MM.1S (cell line): ENCODE results near the gene BTK.

Experiments used
- DNase-seq: peaks from one replicate; pipeline ENCODE4 v3.0.0-alpha.2; 2015
- H2AFZ ChIP-seq: fragments of 300-600 bp; sonication (generic); 2 replicates; pipeline ENCODE4 v1.6.0; 2016; ENCODE audit warnings: antibody characterized with exemption, low read length
- H3F3A ChIP-seq: fragments of 300-600 bp; sonication (generic); 2 replicates; pipeline ENCODE4 v1.6.1; 2016; ENCODE audit warnings: mild to moderate bottlenecking, antibody characterized with exemption, low read length, moderate library complexity, mixed read lengths; ENCODE audit not compliant: insufficient read depth
- H3K27ac ChIP-seq: fragments of 300-600 bp; sonication (generic); 2 replicates; pipeline ENCODE4 v1.5.1; 2016; ENCODE audit warnings: mild to moderate bottlenecking, low read length
- H3K27me3 ChIP-seq: fragments of 300-600 bp; sonication (generic); replicated peaks from 2 replicates; pipeline ENCODE4 v1.6.0; 2016; ENCODE audit warnings: low read length; ENCODE audit not compliant: insufficient read depth
- H3K36me3 ChIP-seq: fragments of 300-600 bp; sonication (generic); replicated peaks from 2 replicates; pipeline ENCODE4 v1.6.1; 2016; ENCODE audit warnings: mild to moderate bottlenecking, low read length, mixed read lengths; ENCODE audit not compliant: insufficient read depth
- H3K4me1 ChIP-seq: fragments of 300-600 bp; sonication (generic); 2 replicates; pipeline ENCODE4 v1.6.1; 2016; ENCODE audit warnings: low read length, mixed read lengths
- H3K4me2 ChIP-seq: fragments of 300-600 bp; sonication (generic); 2 replicates; pipeline ENCODE4 v1.6.0; 2016; ENCODE audit warnings: low read depth, low read length
- H3K4me3 ChIP-seq: fragments of 300-600 bp; sonication (generic); 2 replicates; pipeline ENCODE4 v1.5.1; 2016; ENCODE audit warnings: low read length, mixed read lengths
- H3K79me2 ChIP-seq: fragments of 300-600 bp; sonication (generic); 2 replicates; pipeline ENCODE4 v1.6.1; 2016; ENCODE audit warnings: mixed run types, low read length, mixed read lengths
- H3K9ac ChIP-seq: fragments of 300-600 bp; sonication (generic); 2 replicates; pipeline ENCODE4 v1.6.1; 2016; ENCODE audit warnings: low read length, mixed read lengths
- H3K9me2 ChIP-seq: fragments of 300-600 bp; sonication (generic); replicated peaks from 2 replicates; pipeline ENCODE4 v1.6.1; 2016; ENCODE audit warnings: mild to moderate bottlenecking, low read length, mixed read lengths; ENCODE audit not compliant: insufficient read depth
- H3K9me3 ChIP-seq: fragments of 300-600 bp; sonication (generic); replicated peaks from 2 replicates; pipeline ENCODE4 v1.6.1; 2016; ENCODE audit warnings: mild to moderate bottlenecking, low read length, mixed read lengths; ENCODE audit not compliant: insufficient read depth
- H4K20me1 ChIP-seq: fragments of 300-600 bp; sonication (generic); 2 replicates; pipeline ENCODE4 v1.6.1; 2016; ENCODE audit warnings: mild to moderate bottlenecking, low read length, moderate library complexity, mixed read lengths; ENCODE audit not compliant: insufficient read depth
- EZH2 ChIP-seq: fragments of 300-600 bp; sonication (generic); optimal IDR thresholded peaks from 2 replicates; pipeline ENCODE3; 2017; ENCODE audit warnings: low read depth, mild to moderate bottlenecking, antibody characterized with exemption, low read length, mixed read lengths
- EZH2phosphoT487 ChIP-seq: fragments of 300-600 bp; sonication (generic); IDR thresholded peaks from 2 replicates; pipeline ENCODE4 v1.6.1; 2018; ENCODE audit warnings: antibody characterized with exemption, low read length
- TF ChIP-seq, protein P1 (sequence below): fragments of 300-600 bp; sonication (generic); IDR thresholded peaks from 2 replicates; pipeline ENCODE4 v1.5.1; 2016; ENCODE audit warnings: antibody characterized with exemption, low read length, mixed read lengths

The BTK gene

DNA sequence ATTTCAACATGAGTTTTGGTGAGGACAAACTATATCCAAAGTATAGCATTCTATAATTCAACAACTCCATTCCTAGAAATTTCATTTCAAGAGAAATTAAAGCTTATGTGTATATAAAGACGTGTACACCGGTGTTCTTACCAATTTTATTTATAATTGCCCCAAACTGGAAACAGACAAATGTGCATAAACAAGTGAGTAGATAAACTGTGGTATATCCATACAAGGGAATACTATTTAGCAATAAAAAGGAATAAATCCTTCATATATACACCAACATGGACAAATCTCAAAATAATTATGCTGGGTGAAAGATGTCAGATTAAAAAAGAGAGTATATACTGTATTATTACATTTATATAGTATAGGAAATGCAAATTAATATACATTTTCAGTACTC is 42.0 kb upstream of the BTK start:
- H3K9me3 ChIP-seq = no peaks in the 10 kb centered on the region
- no peaks in the 10 kb centered on the region for H3K36me3 ChIP-seq
- no peak overlapping the region for H3K4me2 ChIP-seq
- H3K9ac ChIP-seq = no peak overlapping the region
- DNase-seq = no peak
- no peaks in the 10 kb centered on the region for H3K79me2 ChIP-seq
- H3K27ac ChIP-seq = no peak overlapping the region
- TF ChIP-seq EZH2 (no peak), EZH2phosphoT487 (no peak)
- TF ChIP-seq, protein P1, sequence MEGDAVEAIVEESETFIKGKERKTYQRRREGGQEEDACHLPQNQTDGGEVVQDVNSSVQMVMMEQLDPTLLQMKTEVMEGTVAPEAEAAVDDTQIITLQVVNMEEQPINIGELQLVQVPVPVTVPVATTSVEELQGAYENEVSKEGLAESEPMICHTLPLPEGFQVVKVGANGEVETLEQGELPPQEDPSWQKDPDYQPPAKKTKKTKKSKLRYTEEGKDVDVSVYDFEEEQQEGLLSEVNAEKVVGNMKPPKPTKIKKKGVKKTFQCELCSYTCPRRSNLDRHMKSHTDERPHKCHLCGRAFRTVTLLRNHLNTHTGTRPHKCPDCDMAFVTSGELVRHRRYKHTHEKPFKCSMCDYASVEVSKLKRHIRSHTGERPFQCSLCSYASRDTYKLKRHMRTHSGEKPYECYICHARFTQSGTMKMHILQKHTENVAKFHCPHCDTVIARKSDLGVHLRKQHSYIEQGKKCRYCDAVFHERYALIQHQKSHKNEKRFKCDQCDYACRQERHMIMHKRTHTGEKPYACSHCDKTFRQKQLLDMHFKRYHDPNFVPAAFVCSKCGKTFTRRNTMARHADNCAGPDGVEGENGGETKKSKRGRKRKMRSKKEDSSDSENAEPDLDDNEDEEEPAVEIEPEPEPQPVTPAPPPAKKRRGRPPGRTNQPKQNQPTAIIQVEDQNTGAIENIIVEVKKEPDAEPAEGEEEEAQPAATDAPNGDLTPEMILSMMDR = no peak
- H3F3A ChIP-seq = no peaks in the 10 kb centered on the region
- no peaks in the 10 kb centered on the region for H3K27me3 ChIP-seq
- H3K4me1 ChIP-seq = no peaks in the 10 kb centered on the region
- no peak overlapping the region for H3K4me3 ChIP-seq
- H4K20me1 ChIP-seq = no peaks in the 10 kb centered on the region
- H3K9me2 ChIP-seq = no peaks in the 10 kb centered on the region
- no peak overlapping the region for H2AFZ ChIP-seq

DNA sequence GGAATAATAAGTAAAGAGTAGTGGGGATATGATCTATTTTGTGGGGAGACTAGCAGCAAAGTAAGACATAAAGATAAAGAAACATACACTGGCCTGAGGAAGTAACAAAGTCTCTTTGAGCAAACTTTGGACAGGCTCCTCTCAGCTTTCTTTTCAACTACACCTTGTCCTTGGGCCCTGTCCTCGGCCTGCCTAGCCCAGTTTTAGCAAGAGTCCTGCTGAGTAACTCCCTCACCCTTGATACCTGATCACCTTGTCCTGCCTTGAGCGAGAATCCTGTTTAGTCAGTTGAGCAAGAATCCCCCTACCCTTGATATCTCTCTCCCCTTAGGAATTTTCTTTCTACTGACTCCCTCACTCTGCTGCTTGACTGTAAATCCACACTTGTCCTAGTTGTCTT is 33.5 kb upstream of the BTK start:
- no peak overlapping the region for H3K9ac ChIP-seq
- H2AFZ ChIP-seq = no peak overlapping the region
- H3K9me2 ChIP-seq = no peaks in the 10 kb centered on the region
- no peaks in the 10 kb centered on the region for H4K20me1 ChIP-seq
- no peak overlapping the region for H3K4me3 ChIP-seq
- H3K36me3 ChIP-seq = no peaks in the 10 kb centered on the region
- no peaks in the 10 kb centered on the region for H3F3A ChIP-seq
- H3K4me2 ChIP-seq = no peak overlapping the region
- no peaks in the 10 kb centered on the region for H3K9me3 ChIP-seq
- peaks cover 12% of the 10 kb centered on the region for H3K4me1 ChIP-seq
- no peaks in the 10 kb centered on the region for H3K27me3 ChIP-seq
- no peak overlapping the region for H3K27ac ChIP-seq
- no peaks in the 10 kb centered on the region for H3K79me2 ChIP-seq
- TF ChIP-seq EZH2phosphoT487 = no peak
- no peak for TF ChIP-seq EZH2
- TF ChIP-seq, protein P1 = no peak
- DNase-seq = no peak

DNA sequence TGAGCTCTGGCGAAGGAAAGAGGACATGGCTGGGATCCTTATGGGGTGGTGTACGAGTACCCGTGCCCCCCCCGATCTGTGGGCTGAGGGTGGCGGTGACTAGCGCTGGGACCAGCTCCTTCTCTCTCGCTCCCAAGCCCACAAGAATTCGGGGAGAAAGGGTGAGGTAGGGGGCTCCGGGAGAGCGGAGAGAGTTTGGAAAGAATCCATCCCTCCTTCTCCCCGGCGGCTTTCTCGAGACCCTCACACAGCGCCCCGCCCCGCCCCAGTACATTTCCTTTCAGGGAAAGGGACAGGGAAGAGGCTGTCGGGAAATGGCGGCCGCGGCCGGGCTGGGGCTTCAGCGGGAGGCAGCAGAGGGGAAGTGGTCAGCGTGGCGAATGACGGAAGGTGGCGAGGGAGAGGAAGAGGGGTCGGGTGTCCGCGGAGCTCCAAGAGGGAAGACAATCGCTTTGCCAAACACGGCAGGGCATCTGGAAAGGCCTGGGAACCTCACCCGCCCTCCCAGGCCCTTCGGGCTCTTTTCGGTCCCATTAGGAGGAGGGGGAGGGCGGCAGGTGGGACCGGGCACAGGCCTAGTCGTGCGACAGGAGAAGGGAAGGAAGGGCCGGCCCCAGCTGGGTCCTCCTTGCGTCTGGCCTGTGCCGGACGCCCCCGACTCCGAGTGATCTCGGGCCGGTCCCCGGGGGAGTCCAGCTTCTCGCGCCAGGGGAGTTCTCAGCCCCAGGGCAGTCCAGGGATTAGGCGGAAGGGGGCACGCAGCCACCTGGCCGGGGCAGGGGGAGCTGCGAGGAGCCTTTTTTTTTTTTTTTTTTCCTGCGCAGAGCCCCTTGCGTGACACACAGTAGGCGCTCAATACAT is 32.2 kb upstream of the BTK start:
- no peaks in the 10 kb centered on the region for H3K9me2 ChIP-seq
- no peaks in the 10 kb centered on the region for H3K27me3 ChIP-seq
- no peak for DNase-seq
- H3K9me3 ChIP-seq = no peaks in the 10 kb centered on the region
- H3K4me1 ChIP-seq = peaks cover 12% of the 10 kb centered on the region
- H3K4me2 ChIP-seq = peak overlapping the region; percentile 69; the same call in 1 of the 2 replicates
- H4K20me1 ChIP-seq = no peaks in the 10 kb centered on the region
- H3K27ac ChIP-seq = no peak overlapping the region
- TF ChIP-seq EZH2phosphoT487 = no peak
- TF ChIP-seq, protein P1 = no peak
- TF ChIP-seq EZH2 = no peak
- H3K4me3 ChIP-seq = peak overlapping the region; percentile 62
- H3K79me2 ChIP-seq = no peaks in the 10 kb centered on the region
- H3K36me3 ChIP-seq = no peaks in the 10 kb centered on the region
- no peaks in the 10 kb centered on the region for H3F3A ChIP-seq
- H2AFZ ChIP-seq = peak overlapping the region; percentile 96
- H3K9ac ChIP-seq = peak overlapping the region; percentile 62
